GM12873 (cell line): ENCODE results near the gene PTN.

Experiments used
- CTCF ChIP-seq: IDR thresholded peaks from 2 replicates; pipeline ENCODE4 v1.5.1; 2012; ENCODE audit warnings: low read depth, mild to moderate bottlenecking, moderate library complexity, low read length, control low read depth; ENCODE audit not compliant: insufficient read depth; ENCODE audit errors: missing control alignments

PTN gene

DNA sequence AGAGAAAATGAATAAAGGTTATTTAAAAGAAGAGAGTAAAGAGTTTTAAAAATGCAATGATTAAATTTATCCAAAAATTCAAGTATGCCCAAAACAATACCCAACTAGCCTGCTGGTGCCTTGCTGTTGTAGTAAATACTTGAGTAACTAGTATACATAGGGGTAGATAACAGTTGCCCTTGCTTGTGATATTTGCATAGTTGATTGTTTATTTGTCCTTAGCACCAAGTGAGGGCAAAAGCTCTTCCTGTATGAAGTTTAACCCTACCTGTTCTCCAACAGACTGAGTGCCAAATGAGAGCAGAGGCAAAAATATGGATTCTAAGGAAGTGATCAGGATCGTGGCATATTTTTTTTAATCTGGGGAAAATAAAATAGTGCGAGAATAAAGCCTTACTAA, 85.0 kb downstream of the PTN start:
- TF ChIP-seq CTCF, result no peak

- TF ChIP-seq CTCF, result no peak
These were observed 88.8 kb downstream of the PTN start for GRCh38 chr7:137254766-137255165.

GRCh38 chr7:137245890-137246289, 97.6 kb downstream of the PTN start:
- TF ChIP-seq CTCF, result no peak

- TF ChIP-seq CTCF, result no peak
These were observed 98.3 kb downstream of the PTN start for GRCh38 chr7:137245186-137245585.

GRCh38 chr7:137243741-137244140, 99.8 kb downstream of the PTN start:
- no peak for TF ChIP-seq CTCF

- no peak for TF ChIP-seq CTCF
These were observed 100.9 kb downstream of the PTN start for GRCh38 chr7:137242616-137243015.

GRCh38 chr7:137241655-137242360, 101.7 kb downstream of the PTN start:
- TF ChIP-seq CTCF, result no peak
